GM18909 (cell line): ENCODE results near the gene HRAS.

Source experiments
- ATAC-seq: cut with Tn5 transposase; IDR thresholded peaks from one replicate; pipeline ENCODE4 v1.9.1; 2021; ENCODE audit warnings: mild to moderate bottlenecking; ENCODE audit not compliant: unreplicated experiment, poor library complexity

The HRAS gene

GRCh38 chr11:498297-499181 is 36.8 kb downstream of the HRAS start:
- ATAC-seq: no peak

GRCh38 chr11:497565-498296 is 37.6 kb downstream of the HRAS start:
- ATAC-seq: no peak

GRCh38 chr11:496834-497564 is 38.4 kb downstream of the HRAS start:
- no peak for ATAC-seq

GRCh38 chr11:495537-495931 is 39.8 kb downstream of the HRAS start:
- ATAC-seq: no peak

GRCh38 chr11:494761-495536 is 40.4 kb downstream of the HRAS start:
- ATAC-seq: no peak

GRCh38 chr11:492427-493226 is 42.7 kb downstream of the HRAS start:
- no peak for ATAC-seq

GRCh38 chr11:491358-491757 is 44.0 kb downstream of the HRAS start:
- no peak for ATAC-seq

GRCh38 chr11:490930-491260 is 44.5 kb downstream of the HRAS start:
- ATAC-seq: no peak

- ATAC-seq: no peak
These were observed 45.0 kb downstream of the HRAS start for GRCh38 chr11:490186-490929.

GRCh38 chr11:489610-490185 is 45.7 kb downstream of the HRAS start:
- ATAC-seq: no peak

GRCh38 chr11:488992-489391 is 46.4 kb downstream of the HRAS start:
- ATAC-seq: no peak

- no peak for ATAC-seq
These were observed 46.8 kb downstream of the HRAS start for GRCh38 chr11:488579-488978.

- no peak for ATAC-seq
These were observed 47.3 kb downstream of the HRAS start for GRCh38 chr11:488062-488461.

GRCh38 chr11:487571-488021 is 47.8 kb downstream of the HRAS start:
- no peak for ATAC-seq

GRCh38 chr11:486189-486588 is 49.2 kb downstream of the HRAS start:
- ATAC-seq: no peak

GRCh38 chr11:484616-485015 is 50.8 kb downstream of the HRAS start:
- no peak for ATAC-seq
